ENCODE results near the gene RDM1. TPM values are rescaled to one million over a fixed set of nuclear protein-coding genes. Genes with fewer than 3 reads are reported as not detected.

Gene RDM1
- total RNA-seq, 1 experiment from 2014 or later = 3.2 TPM

DNA sequence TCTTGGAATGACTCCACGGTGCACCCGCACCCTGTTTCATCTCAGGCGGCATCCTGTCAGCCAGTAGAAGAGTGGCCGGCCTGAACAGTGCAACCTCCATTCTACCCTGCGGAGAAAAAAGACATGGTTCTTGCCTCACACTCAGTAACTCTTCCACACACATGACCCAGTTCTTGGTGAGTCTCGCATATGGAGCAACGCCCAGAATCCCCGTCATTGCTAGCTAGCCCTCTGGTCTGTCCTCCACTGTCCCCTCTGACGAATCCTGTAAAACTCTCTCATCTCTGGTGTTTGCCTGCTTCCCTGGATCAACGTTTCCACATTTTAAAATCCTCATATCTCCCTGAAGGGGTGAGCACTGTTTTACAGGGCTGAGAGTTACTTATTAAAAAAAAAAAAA is 4.2 kb upstream of the RDM1 start:
- DNase-seq (ENCODE audit: extremely low read depth, low read depth) = no peak

DNA sequence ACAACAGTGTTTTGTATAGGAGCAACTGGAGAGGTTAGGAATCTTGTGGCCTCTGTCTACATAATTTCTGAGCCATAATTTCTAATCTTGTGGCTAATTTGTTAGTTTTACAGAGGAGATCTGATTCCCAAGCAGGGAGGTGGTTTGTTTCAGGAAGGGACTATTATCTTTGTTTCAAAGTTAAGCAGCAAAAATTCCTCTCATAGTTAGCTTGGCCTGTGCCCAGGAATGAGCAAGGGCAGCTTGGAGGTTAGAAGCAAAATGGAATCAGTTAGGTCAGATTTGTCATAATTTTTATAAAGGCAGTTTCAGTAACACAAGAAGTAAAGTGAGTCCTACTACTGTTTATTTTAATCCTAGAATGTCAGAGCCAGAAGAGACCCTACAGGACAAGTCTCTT is 2.0 kb upstream of the RDM1 start:
- no peak for DNase-seq (ENCODE audit: extremely low read depth, low read depth)

DNA sequence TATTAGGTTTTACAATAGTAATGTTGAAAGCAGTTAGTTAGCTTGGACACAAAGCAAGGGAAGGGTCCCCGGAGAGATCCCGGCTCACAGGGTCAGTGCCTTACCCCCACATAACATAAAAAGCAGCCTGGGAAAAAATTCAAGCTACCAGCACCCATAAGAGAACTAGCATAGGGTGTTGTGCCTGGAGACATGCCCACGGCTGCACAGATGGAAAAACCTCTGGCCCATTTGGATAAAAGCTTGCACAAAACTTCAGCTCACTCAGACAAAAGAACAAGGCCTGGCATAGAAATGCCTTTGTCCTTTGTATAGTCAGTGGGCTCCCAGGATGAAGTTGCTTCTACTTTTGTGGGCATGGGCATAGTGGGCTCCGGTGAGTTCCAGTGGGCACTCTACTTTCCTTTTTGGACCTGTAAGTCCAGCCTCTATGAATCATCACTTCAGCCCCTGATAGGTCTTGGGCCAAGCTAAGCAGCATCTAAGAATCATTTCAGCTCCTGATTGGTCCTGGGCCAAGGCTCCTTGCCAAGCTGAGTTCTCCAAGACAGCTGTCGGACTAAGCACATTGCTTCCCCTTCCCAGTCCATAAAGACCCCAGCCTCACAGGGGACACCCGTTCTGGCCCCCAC is 1.3 kb upstream of the RDM1 start:
- no peak for DNase-seq (ENCODE audit: extremely low read depth, low read depth)

DNA sequence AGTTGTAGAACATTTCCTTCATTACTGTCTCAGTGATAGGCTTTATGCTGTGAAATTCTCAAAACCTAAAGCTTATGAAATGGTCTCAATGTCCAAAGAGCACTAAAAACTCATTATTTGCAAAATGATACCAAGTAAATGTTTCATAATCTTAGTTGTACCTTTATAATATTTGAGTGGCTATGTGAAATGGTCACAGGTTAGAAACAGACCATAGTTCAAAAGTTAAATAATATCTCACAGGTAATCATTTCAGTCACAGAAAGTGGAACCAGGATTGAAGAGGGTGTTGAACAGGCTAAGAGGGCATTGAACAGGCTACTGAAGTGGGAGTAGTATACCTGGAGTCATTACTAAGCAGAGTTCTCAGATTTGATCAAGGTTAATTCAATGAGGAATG is 2.9 kb downstream of the RDM1 start:
- no peak for DNase-seq (ENCODE audit: extremely low read depth, low read depth)

DNA sequence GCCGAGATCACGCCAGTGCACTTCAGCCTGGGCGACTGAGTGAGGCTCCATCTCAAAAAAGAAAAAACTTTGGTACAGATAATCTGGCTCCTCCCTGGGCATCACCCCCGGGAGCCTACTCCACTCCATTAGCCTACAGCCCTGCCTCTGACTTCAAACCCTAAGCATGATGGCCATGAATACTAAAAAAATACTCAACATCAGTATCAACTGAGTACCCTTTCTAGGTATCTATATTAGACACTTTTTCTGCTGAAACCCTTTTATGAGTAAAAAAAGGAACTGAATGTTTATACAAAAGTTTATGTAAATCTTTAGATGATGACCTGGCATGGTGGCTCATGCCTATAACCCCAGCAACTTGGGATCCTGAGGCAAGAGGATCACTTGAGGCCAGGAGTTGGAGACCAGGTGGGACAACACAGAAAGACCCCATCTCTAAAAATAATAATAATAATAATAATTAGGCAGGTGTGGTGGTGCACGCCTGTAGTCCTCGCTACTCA is 6.9 kb downstream of the RDM1 start:
- DNase-seq (ENCODE audit: extremely low read depth, low read depth) = no peak

DNA sequence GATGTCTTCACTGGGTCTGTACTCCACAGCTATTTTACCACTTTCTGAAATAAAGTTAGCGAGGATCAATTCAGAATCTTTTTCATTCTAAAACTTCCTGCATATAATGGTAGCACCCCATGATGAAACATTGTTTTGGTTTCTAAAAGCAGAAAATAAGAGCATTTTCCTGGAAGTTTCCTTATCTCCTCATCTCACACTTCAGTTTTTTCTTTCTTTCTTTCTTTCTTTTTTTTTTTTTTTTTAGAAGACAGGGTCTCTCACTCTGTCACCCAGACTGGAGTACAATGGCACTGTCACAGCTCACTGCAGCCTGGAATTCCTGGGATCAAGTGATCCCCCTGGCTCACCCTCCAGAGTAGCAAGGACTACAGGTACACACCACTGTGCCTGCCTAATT is 10.3 kb downstream of the RDM1 start:
- no peak for DNase-seq (ENCODE audit: extremely low read depth, low read depth)

DNA sequence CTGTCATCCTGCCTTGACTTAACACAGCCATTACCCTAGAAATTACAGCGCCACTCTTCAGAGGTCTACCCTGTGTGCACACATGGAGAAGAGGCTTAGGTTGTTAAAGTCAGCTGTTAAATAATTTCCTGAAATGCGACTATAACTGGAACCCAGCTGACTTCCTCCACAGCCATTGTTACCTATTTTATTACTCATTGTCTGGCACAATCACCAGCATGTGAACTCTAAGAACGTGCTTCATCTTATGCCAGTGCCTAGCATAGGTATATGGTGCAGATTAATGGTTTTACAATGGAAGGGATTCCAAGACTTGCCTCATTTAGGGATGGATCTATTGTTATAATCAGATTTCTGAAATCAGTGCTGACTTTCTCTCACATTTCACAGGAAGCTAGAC is 11.9 kb downstream of the RDM1 start:
- no peak for DNase-seq (ENCODE audit: extremely low read depth, low read depth)

DNA sequence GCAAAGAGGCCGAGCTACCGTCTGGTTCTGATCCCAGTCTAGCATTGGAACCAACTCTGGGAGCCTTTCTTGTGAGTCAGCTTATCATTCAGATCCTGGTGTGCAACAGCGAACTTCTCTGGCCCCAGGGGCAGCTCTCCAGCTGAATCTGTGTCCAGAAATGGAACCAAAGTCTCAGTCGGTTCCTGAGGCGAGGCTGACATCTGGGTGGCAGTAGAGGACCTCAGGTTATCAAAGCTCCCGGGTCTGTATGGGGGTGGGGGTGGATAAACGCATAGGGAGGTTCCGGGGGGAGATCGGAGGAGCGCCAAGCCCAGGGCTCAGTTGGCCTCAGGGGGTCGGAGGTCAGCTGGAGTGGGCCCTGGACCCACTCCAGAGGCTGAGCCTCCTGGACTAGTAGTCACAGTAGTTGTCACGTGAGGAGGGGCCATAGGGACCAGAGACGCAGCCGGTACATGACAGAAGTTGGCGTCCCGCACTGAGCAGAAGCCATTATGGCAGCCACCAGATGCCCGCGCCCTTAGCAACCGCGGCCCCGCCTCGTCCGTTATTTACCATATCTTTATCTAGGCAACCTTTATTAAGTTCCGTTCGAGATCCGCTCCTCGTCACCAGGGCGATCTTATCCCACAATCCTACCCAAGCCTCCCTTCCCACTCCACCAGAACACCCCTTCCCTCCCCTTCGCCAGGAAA is 12.9 kb downstream of the RDM1 start:
- DNase-seq (ENCODE audit: extremely low read depth, low read depth) = no peak

DNA sequence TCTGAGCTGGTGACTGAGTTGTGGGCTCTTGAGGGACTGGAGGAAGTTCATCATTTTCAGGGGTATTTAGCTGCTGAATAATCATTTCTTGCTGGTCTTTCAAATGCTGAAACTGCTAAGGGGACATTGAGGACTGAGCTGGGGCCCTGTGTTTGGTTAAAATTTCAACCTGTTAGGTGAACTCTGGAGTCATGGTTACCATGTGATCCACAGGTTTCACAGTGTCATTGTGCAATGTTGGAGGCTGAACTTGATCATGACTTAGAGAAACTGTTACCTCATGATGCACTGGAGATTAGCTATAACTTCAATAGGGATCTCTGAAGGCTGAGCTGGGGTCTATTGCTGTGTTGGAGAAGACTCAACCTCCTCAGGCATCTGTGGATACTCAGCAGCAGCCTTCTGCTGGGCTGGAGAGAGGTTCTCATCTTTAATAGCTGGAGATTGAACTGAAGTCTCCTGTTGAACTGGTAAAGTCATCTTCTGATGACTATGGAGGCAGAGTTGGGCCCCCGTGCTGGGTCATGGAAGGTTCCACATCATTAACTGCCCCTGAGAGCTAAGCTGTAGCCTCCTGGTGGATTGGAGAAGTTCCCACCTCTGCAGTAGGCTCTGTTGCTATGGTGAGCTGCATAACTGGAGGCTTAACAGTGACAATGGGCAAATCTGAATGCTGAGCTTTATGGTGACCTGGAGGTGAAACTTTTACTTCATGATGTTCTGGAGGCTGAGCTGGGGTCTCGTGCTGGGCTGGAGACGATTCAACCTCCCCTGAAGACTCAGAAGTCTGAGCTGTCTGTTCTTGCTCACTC is 15.2 kb downstream of the RDM1 start:
- no peak for DNase-seq (ENCODE audit: extremely low read depth, low read depth)

DNA sequence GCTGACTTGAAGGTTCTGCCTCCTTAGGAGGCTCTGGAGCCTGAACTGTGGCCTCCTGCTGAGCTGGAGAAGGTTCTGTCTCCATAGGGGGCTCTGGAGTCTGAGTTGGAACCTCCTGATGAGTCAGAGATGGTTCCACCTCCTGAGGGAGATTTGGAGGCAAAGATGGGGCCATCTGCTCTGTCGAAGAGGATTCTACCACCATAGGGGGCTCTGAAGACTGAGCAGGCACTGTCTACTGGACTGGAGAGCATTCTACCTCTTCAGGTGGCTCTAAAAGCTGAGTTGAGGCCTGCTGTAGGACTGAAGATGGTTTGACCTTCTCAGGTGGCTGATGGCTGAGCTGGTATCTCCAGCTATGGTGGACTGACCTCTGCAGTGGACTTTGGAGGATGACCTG is 16.2 kb downstream of the RDM1 start:
- DNase-seq (ENCODE audit: extremely low read depth, low read depth) = no peak

DNA sequence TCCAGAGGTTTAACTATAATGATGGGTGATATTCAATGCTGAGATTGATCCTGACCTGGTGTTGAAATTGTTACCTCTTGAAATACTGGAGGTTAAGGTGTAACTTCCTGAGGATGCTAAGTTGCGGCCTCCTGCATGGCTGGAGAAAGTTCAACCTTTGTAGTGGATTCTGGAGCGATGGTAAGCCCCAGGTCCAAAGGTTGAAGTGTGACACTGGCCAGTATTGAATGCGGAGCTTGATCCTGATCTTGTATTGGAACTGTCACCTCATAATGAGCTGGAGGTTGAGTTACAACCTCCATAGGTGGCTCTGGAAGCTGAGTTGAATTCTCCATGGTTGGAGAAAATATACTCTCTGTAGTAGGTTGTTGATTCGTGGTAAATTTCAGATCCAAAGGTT is 17.0 kb downstream of the RDM1 start:
- DNase-seq (ENCODE audit: extremely low read depth, low read depth) = no peak

DNA sequence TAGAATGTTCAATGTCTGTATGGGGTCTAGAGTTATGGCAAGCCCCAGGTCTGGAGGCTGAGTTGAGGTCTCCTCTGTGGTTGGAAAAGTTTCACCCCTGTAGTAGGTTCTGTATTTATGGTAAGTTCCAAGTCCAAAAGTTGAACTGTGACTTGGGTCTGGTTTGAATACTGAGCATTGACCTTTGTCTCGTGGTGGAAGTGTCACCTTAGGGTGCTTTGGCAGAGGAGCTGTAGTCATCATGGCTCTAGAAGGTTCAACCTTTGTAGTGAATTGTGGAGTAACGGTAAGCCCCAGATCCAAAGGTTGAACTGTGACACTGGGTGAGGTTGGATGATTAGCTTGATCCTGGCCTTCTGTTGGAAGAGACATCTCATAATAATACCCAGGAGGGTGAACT is 17.6 kb downstream of the RDM1 start:
- DNase-seq (ENCODE audit: extremely low read depth, low read depth) = no peak

DNA sequence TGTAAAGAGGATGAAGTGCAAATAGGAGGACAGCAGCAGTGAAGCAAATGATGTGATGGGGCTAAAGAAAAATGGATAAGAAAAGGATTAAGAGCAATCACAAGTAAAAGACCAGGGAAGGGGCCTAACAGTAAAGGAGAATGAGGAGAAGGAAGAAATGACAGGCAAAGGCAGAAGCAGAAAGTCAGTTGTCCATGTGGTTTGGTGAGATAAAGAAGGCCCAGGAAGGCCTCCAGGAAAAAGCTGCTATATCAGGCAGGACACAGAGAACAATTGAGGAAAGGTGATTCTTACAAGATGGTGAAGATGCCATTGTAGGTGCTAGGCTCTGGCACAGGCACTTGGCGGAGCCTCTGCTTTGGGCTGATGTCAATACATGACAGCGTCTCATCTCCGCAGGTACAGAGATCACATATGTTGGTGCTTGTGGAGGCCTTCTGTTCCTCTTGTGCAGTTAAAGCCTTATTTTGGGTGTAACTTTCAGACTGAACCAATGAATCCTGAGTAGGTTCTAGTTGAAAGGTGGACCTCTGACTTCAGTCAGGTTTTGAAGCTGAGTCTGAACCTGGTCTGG is 18.1 kb downstream of the RDM1 start:
- DNase-seq (ENCODE audit: extremely low read depth, low read depth) = no peak

DNA sequence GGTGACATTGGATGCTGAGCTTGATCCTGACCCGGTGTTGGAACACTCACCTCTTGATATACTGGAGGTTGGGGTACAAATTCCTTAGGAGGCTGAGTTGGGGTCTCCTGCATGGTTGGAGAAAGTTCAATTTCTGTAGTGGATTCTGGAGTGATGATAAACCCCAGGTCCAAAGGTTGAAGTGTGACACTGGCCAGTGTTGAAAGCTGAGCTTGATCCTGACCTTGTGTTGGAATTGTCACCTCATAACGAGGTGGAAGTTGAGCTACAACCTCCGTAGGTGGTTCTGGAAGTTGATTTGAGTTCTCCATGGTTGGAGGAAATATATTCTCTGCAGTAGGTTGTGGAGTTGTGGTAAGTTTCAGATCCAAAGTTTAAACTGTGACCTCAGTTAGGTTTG is 21.2 kb downstream of the RDM1 start:
- no peak for DNase-seq (ENCODE audit: extremely low read depth, low read depth)

DNA sequence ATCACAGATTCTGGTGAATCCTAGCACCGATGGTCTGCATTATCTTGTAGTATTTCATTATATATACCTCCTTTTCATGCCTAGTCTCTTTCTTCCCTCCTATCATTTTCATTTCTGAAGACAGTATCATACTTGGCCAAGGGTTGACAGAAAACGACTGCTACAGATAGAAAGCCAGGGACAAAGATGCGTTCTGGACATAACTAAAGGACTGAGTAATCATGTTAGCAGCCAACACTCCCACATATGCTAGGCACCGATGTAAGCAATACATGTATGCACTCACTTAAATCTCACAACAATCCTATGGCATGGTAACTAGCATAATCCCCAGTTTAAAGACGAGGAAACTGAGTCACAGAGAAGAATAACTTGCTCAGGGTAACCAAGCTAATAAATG is 22.9 kb downstream of the RDM1 start:
- no peak for DNase-seq (ENCODE audit: extremely low read depth, low read depth)

DNA sequence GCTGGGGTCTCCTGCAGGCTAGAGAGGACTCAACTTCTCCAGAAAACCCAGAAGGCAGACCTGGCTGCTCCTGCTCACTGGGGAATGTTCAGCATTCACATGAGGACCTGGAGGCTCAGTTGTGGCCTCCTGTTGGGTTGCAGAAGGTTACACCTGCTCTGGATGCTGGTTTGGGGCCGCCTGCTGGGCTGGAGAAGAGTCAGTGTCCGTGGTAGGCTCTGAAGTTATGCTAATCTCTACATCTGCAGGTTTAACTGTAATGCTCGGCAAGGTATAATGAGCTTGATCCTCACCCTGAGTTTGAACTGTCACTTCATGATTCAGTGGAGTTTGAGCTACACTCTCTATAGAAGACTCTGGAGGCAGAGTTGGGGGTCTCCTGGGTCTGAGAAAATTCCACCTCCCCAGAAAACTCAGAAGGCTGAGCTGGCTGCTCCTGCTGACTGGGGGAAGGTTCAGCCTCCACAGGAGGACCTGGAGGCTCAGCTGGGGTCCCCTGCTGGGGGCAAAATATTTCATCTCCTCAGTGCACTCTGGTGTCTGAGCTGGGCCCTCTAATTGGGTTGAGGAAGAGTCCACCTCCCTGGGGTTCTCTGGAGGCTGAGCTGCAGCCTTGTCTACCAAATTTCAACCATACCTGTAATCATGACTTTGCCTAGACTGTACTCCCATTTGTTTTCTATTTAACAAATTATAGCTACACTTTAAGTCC is 23.5 kb downstream of the RDM1 start:
- DNase-seq (ENCODE audit: extremely low read depth, low read depth) = no peak

DNA sequence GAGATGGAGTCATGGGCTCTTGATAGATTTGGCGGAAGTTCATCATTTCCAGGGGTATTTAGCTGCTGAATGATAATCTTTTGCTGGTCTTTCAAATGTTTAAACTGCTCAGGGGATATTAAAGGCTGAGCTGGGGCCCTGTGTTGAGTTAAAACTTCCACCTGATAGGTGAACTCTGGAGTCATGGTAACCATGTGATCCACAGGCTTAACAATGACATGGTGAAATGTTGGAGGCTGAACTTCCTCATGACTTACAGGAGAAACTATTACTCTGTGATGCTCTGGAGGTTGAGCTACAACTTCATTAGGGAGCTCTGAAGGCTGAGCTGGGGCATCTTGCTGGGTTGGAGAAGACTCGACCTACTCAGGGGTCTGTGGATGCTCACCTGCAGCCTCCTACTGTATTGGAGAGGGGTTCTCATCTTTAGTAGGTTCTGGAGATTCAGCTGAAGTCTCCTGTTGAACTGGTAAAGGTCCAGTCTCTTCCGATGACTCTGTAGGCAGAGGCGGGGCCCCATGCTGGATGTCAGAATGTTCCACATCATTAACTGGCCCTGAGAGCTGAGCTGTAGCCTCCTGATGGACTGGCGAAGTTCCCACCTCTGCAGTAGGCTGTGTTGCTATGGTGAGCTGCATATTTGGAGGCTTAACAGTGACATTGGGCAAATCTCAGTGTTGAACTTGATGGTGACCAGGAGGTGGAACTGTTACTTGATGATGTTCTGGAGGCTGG is 24.2 kb downstream of the RDM1 start:
- DNase-seq (ENCODE audit: extremely low read depth, low read depth) = no peak

DNA sequence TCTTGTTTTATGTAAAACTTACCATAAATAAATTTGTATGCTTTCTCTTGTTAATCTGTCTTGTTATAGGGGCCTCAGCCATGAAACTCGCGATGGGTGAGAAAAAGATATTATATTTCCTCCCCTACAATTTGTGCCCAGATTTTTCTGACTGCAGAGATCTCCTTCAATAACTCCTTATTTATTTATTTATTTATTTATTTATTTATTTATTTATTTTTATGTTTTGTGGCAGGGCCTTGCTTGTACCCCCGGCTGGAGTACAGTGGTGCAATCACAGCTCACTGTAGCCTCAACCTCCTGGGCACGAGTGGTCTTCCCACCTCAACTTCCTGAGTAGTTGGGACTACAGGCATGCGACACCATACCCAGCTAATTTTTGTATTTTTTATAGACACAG is 27.1 kb downstream of the RDM1 start:
- no peak for DNase-seq (ENCODE audit: extremely low read depth, low read depth)

DNA sequence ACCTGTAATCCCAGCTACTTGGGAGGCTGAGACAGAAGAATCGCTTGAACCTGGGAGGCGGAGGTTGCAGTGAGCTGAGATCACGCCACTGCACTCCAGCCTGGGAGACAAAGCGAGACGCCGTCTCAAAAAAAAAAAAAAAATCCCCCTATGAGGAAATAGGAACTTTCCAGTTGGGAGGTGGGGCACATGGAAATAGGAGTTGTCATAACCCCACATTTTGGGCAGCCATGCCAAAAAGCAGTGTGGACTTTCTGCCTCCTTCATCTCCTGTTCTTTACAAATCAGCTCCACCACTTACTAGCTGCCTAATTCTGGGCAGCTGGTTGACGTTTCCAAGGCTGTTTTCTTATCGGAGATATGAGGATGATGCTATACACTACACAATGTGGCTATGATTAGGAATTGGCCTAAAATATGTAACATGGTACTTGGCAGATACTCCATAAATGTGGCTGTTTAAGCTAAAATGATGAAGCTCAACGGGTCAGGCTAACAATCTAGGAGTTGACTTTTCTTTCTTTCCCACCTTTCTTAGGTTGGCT is 28.9 kb downstream of the RDM1 start:
- DNase-seq (ENCODE audit: extremely low read depth, low read depth) = no peak

All from NCI-H460 (cell line).